Right cardiac atrium (tissue), 5 donors: ENCODE results near the gene ZNF273. TPM values are rescaled to one million over a fixed set of nuclear protein-coding genes. Genes with fewer than 3 reads are reported as not detected.

Experiments used
- ATAC-seq, 2 donors: fragments of 200-7000 bp; cut with Tn5 transposase; one replicate each; pipeline versions ENCODE4 v1.8.0 to v1.9.1; 2020; ENCODE audit warnings: moderate library complexity in 2 of 2, mild to moderate bottlenecking in 1 of 2
- DNase-seq, 3 donors: peaks; one replicate each; pipeline ENCODE4 v3.0.0-alpha.2; 2020
- H3K27ac ChIP-seq: one replicate; pipeline ENCODE4 v1.5.1; 2013; ENCODE audit warnings: mild to moderate bottlenecking, low read length, control low read depth, moderate library complexity
- H3K27me3 ChIP-seq: one replicate; pipeline ENCODE4 v1.6.1; 2013; ENCODE audit not compliant: control insufficient read depth, insufficient read depth
- H3K4me1 ChIP-seq: one replicate; pipeline ENCODE4 v1.6.1; 2013; ENCODE audit warnings: low read length; ENCODE audit not compliant: control insufficient read depth, insufficient read depth
- H3K4me3 ChIP-seq: one replicate; pipeline ENCODE4 v1.5.1; 2013; ENCODE audit warnings: low read length, control low read depth
- H3K9me3 ChIP-seq: one replicate; pipeline ENCODE4 v1.6.1; 2013; ENCODE audit warnings: low read length; ENCODE audit not compliant: control insufficient read depth
- whole genome bisulfite sequencing: extraction: QIAGEN DNeasy Blood & Tissue Kit; methylation state at CpG from one replicate; pipeline ENCODE4 v1.1.7; 2013; 5-methylcytosine and 5-hydroxymethylcytosine counted together
- intact Hi-C, 4 donors: fragments of 100-400 bp; cut with DNase I; formaldehyde crosslinking; loops; one replicate each; pipeline versions ENCODE4 v1.11.0 to v1.14.0; 2022 to 2023
- polyA plus RNA-seq: library from polyadenylated mRNA; stranded (reverse); fragments of 200-250 nt; gene quantifications from one replicate; pipeline ENCODE4 v1.2.3, GENCODE V29; 2013
- total RNA-seq, 4 donors: library from RNA; stranded (reverse); fragmentation: NEBNext Ultra II Directional; extraction: Animal tissue kit (Norgen Biotek cat#: 25700); gene quantifications; one replicate each; pipeline ENCODE4 v1.2.1, GENCODE V29; 2021
- donor health status: healthy with polysubstance abuse.
- donor health status: DM: no; HTN: yes; CAD: no.
- donor health status: DM: no; HTN: no; CAD: no.
- donor health status: DM: no; HTN: yes; CAD: no; lungs with severe emphysema.
- donor health status: DM: yes; HTN: yes; CAD: no.

The ZNF273 gene
- total and polyA plus RNA-seq, 5 donors, result 2.6 to 3.9 (median 3.1) TPM

DNA sequence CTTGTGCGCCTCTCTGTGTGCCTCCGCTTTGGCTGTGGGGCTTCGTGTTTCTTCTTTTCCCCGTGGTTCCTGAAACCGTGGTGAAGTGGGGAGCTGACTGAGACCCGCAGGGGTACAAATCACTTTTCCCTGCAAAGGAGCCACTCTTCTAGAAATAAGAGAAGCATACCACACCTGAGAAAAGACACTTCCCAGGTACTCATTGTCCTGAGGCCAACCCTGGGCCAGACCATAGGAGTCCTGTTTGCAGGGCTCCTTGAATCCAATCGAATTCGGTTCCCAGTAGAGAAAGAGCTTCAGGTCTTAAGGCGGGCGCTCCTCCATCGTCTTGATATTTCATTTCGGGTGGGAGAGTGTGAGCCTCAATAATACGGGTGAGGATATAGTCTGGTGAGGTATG lies 32.4 kb upstream of the ZNF273 start:
- WGBS, result 93% methylated on average over 13 of the region's 13 CpGs
- intact Hi-C loops, result no loop called here

GRCh38 chr7:64871761-64872160 lies 31.3 kb upstream of the ZNF273 start:
- WGBS, result 73% methylated on average over 8 of the region's 8 CpGs
- no peak overlapping the region for H3K27ac ChIP-seq
- DNase-seq (no peak), ATAC-seq (no peak)
- intact Hi-C loops, result no loop called here
- H3K4me3 ChIP-seq, result no peak overlapping the region
- H3K4me1 ChIP-seq, result no peaks in the 10 kb centered on the region
- H3K9me3 ChIP-seq, result no peaks in the 10 kb centered on the region
- no peaks in the 10 kb centered on the region for H3K27me3 ChIP-seq

More for the DNA sequence above, 32.4 kb upstream of the ZNF273 start:
- ATAC-seq (no peak), DNase-seq (no peak)
- Histone ChIP-seq H3K9me3 (no peaks in the 10 kb centered on the region), H3K4me3 (no peak overlapping the region), H3K27me3 (no peaks in the 10 kb centered on the region), H3K27ac (no peak overlapping the region), H3K4me1 (no peaks in the 10 kb centered on the region)

DNA sequence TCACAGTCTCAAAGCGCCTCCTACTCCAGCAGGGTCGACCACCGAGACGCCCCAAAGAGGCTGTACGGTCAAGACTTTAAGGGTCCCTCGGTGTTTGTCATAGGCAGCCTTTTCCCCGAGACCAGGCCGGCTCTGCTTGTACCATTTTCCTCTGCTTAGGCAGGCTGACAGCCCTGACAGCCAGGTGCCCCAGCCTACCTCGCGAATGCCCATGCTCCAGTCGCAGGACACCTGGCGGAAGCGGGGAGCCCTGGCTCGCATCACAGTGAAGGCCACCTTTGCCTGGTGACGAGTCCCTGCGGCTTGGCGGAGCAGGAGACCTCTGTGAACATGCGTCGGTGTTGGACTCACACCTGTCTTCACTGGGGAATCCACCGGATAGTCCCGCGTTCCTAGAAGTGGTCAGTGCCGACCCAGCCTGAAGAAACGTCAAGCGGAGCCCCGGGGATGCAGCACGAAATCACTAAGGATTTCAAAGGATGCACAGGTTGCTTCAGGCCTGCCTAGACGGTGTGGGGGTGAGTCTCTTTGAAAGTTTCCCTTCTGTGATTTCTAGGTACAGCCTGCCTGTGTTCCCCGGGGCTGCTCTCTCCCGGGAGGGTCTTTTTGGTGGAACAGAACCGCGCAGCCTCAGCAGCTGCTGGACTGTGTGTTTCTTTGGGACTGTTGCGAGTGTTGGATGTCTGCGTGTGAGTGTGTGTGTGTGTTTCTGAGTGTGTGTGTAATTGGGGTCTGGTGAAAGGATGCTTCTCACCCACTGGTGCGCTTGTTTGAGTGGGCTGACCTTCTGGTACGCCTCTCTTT lies 30.5 kb upstream of the ZNF273 start:
- intact Hi-C loops, result no loop called here
- DNase-seq (peak in 1 of 3 donors; percentile 35), ATAC-seq (no peak)
- WGBS, result 93% methylated on average over 36 of the region's 36 CpGs
- H3K4me1 ChIP-seq, result no peaks in the 10 kb centered on the region
- H3K9me3 ChIP-seq, result no peaks in the 10 kb centered on the region
- H3K27me3 ChIP-seq, result no peaks in the 10 kb centered on the region
- no peak overlapping the region for H3K4me3 ChIP-seq
- H3K27ac ChIP-seq, result no peak overlapping the region

GRCh38 chr7:64873155-64873500 lies 29.9 kb upstream of the ZNF273 start:
- intact Hi-C loops, result no loop called here

GRCh38 chr7:64873517-64873916 lies 29.6 kb upstream of the ZNF273 start:
- 64% methylated on average over 5 of the region's 5 CpGs for WGBS
- no peaks in the 10 kb centered on the region for H3K9me3 ChIP-seq
- no peaks in the 10 kb centered on the region for H3K27me3 ChIP-seq
- intact Hi-C loops, result no loop called here
- no peak overlapping the region for H3K27ac ChIP-seq
- H3K4me1 ChIP-seq, result no peaks in the 10 kb centered on the region
- DNase-seq (no peak), ATAC-seq (no peak)
- H3K4me3 ChIP-seq, result no peak overlapping the region

More at GRCh38 chr7:64873155-64873500, 29.9 kb upstream of the ZNF273 start:
- no peaks in the 10 kb centered on the region for H3K27me3 ChIP-seq
- H3K27ac ChIP-seq, result no peak overlapping the region
- H3K4me3 ChIP-seq, result no peak overlapping the region
- H3K9me3 ChIP-seq, result no peaks in the 10 kb centered on the region
- no peaks in the 10 kb centered on the region for H3K4me1 ChIP-seq
- no peak for DNase-seq
- no peak for ATAC-seq
- whole genome bisulfite sequencing, result 92% methylated on average over 10 of the region's 10 CpGs

DNA sequence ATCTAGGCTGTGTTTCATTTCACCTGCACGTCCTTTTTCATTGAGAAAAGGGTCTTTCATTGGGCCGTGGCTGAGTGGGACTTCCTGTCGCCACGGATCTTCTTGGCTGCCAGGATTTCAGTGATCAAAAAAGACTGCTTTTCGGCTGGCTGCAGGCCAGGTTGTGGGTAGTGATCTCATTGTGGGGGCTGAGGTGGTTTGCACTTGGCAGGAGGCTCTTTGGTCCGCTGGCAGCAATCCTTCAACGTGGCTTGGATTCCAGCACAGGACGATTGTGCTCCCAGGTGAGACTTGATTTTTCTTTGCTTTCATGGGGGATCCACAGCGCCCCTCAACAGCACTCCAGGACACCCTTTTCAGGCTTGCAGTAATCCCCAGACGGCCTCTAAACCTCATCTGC lies 29.0 kb upstream of the ZNF273 start:
- ATAC-seq, result no peak
- Histone ChIP-seq H3K4me1 (no peaks in the 10 kb centered on the region), H3K27me3 (no peaks in the 10 kb centered on the region), H3K4me3 (no peak overlapping the region), H3K27ac (no peak overlapping the region), H3K9me3 (no peaks in the 10 kb centered on the region)
- 68% methylated on average over 10 of the region's 10 CpGs for WGBS
- intact Hi-C loops, result no loop called here
- no peak for DNase-seq

DNA sequence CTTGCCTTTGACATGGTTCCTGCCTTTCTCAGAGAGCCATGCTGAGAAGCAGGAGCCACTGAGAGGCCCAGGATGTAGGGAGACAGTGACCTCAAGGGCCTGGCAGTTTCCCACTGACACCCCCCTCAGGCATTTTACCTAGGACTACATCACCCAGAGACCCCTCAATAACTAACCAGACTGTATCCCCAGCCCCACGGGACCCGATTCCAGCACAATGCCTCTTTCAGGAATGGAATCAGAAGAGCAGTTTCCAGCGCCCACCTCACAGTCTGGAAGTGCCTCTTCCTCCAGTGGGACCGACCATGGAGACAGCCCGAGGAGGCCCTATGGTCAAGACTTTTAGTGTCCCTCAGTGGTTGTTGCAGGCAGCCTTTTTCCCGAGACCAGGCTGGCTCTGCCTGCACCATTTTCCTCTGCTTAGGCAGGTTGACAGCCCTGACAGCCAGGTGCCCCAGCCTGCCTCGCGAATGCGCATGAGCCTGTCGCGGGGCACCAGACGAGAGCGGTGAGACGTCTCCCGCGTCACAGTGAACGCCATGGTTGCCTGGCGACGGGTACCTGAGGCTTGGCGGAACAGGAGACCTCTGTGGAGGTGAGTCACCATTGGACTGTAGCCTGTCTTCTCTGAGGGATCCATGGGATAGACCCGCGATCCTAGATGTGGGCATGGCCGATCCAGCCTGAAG lies 28.4 kb upstream of the ZNF273 start:
- intact Hi-C loops, result no loop called here
- DNase-seq, result peak in 1 of 3 donors; percentile 45

DNA sequence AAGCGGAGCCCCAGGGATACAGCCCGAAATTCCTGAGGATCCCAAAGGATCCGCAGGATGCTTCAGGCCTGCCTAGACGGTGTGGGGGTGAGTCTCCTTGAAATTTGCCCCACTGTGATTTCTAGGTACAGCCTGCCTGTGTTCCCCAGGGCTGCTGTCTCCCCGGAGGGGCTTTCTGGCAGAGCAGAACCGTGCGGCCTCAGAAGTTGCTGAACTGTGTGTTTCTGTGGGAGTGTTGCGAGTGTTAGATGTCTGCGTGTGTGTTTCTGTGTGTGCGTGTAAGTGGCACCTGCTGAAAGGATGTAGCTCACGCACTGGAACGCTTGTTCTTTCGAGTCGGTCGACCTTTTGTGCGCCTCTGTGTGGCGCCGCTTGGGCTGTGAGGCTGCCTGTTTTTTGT lies 27.8 kb upstream of the ZNF273 start:
- Histone ChIP-seq H3K9me3 (no peaks in the 10 kb centered on the region), H3K27me3 (no peaks in the 10 kb centered on the region), H3K4me1 (no peaks in the 10 kb centered on the region), H3K4me3 (no peak overlapping the region), H3K27ac (no peak overlapping the region)
- DNase-seq, result no peak
- intact Hi-C loops, result no loop called here
- no peak for ATAC-seq
- WGBS, result 86% methylated on average over 18 of the region's 18 CpGs

More for the DNA sequence above, 28.4 kb upstream of the ZNF273 start:
- no peak for ATAC-seq
- H3K27me3 ChIP-seq, result no peaks in the 10 kb centered on the region
- H3K4me1 ChIP-seq, result no peaks in the 10 kb centered on the region
- 79% methylated on average over 23 of the region's 23 CpGs for WGBS
- no peak overlapping the region for H3K27ac ChIP-seq
- H3K4me3 ChIP-seq, result no peak overlapping the region
- no peaks in the 10 kb centered on the region for H3K9me3 ChIP-seq

DNA sequence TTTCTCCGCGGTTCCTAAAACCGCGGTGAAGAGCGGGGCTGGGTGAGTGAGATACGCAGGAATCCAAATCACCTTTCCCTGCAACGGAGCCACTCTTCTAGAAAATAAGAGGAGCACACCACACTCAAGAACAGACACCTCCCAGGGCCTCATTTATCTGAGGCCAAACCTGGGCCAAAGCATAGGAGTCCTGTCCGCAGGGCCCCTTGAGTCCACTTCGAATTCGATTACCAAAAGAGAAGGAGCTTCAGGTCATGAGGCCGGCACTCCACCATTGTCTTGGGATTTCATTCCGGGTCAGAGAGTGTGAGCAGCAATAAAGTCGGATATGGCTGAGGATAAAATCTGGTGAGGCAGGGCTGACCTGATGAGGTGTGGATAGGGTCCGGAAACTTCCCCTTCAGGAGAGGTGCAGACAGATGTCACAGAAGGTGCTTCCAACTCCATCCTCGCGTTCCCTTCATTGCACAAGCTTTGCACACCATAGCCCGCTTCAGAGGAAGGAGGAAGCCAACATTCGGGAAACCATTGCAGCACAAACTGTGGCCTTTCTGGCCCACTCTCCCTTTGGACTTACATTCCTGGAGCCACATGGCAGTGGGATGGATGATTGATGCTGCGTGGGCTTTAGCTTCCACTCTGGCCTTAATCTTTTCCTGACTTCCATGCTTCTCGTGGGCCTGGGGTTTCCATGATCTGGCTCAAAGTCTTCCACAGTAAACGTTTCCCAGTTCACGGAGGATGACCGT lies 27.2 kb upstream of the ZNF273 start:
- DNase-seq, result no peak
- Histone ChIP-seq H3K27me3 (no peaks in the 10 kb centered on the region), H3K9me3 (no peaks in the 10 kb centered on the region), H3K4me1 (no peaks in the 10 kb centered on the region), H3K27ac (no peak overlapping the region), H3K4me3 (no peak overlapping the region)
- ATAC-seq, result no peak
- intact Hi-C loops, result no loop called here
- 89% methylated on average over 23 of the region's 23 CpGs for WGBS

- 20% methylated on average over 39 of the region's 39 CpGs for WGBS
- no peaks in the 10 kb centered on the region for H3K4me1 ChIP-seq
- H3K9me3 ChIP-seq, result no peaks in the 10 kb centered on the region
- H3K27ac ChIP-seq, result no peak overlapping the region
- no peaks in the 10 kb centered on the region for H3K27me3 ChIP-seq
- peak; percentile 75 to 89 (median 85) for DNase-seq
- peak overlapping the region; percentile 1 for H3K4me3 ChIP-seq
- peak; percentile 71 to 81 for ATAC-seq
- intact Hi-C loops, result no loop called here
Measured at GRCh38 chr7:64876792-64877713, 26.0 kb upstream of the ZNF273 start.
